Measurements from ENCODE around the gene KPNA6.
A peak's percentile ranks its signal among the peaks of the same experiment; 100 is the strongest.
"Not testable (repeated sequence)": the region's sequence is repeated elsewhere in the genome, so short reads cannot be mapped to it uniquely, and the experiment has no call there.

Gene KPNA6

DNA sequence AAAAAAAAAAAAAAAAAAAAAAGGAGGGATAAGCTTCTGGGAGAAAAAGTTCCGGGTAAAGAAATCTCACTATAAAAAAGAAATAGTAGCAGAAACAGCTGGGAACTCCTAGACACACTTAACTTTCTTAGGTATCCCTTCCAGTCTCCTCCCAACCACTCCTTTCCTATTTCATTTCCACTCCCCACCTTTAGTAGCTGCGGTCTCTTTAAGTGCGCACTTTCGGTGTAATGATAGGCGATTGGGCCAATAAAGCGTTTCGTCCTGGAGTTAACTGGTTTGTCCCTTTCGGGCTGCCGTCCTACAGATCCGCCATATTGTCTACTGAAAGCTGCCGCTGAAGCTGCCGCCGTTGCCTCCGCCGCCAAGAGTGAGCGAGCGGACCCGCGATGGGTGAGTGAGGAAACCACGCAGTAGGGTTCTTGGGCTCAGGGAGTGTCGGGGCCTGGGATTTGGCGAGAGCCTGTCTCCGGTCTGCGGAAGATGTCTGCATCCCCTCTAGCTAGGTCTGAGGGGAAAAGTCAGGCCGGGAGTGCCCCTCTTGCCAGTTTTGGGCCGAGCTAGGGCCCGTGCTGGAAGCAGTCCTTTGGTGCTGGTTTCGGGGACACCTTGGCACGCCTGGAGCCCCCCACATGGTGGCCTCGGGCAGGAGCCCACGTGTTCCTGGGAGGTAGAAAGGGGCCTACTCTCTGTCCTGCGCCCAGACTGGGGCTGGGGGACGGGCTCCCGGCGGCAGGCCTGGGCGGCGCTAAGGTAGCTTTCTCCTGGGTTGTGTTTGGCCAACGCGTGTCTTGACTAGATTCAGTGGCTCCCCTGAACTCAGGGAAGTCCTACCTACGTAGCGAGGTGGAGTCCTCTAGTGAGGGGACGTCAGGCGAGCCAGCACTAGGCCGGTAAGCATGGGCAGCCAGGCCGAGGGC, at the start of gene KPNA6:
Gene KPNA6, plus strand, starts transcription at position 315 of the 920 bp plus-strand sequence. Its CDS starts 75 bp downstream, at position 390.
- peak; percentile 84 for DNase-seq

DNA sequence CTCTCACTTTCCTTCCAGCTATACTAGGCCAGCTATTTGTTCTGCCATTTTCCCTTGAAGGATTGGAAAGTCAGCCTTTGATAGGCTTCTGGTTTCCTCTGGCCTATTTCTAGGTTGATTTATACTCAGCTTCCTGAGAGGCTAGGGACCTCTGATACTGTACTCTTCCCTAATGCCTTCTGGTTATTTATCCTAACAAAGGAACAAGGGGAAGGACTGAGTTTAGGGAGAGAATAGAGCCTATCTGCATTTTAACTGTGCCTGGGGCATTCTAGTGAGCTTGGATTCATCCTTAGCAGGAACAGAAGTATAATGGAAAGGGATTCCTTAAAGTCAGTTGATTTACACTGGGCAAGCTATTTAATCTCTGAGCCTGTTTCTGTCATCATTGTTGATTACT, 46.9 kb upstream of the KPNA6 start:
- DNase-seq: no peak

DNA sequence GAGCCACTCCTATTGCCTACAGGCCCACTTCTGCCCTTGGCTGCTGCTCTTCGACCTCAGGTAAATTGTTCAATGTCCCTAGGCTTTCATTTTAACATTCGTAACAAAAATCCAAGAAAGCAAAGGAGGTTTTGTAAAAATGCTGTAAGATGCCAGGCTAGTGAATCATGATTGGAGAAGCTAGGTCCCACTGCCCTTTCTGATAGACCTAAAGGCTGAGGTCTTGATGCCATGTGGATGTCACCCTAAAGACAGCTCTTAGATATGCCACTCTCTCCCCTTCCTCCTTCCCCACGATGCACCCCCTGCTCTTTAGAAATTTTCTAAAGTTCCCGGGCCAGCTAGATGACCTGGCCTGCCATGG, 45.0 kb upstream of the KPNA6 start:
- no peak for DNase-seq

DNA sequence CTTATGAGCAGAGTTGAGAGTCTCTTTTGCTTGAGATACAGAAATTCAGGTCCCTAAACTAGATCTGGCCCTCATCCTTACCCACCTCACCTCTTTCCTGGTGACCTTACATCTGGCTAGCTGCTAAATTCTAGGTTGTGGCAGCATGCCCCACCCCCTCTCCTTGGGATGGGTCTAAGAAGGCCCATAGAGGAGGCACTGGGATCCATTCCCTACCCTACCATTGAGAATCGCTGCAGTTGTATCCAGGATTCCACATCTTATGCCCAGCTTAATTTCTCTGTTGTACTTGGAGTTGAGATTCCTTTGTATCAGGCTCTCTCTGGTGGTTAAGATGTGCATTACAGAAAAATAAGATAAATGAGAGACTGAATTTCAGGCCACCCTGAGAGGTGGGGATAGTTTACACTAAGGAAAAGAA, 44.6 kb upstream of the KPNA6 start:
- DNase-seq: peak; percentile 26

DNA sequence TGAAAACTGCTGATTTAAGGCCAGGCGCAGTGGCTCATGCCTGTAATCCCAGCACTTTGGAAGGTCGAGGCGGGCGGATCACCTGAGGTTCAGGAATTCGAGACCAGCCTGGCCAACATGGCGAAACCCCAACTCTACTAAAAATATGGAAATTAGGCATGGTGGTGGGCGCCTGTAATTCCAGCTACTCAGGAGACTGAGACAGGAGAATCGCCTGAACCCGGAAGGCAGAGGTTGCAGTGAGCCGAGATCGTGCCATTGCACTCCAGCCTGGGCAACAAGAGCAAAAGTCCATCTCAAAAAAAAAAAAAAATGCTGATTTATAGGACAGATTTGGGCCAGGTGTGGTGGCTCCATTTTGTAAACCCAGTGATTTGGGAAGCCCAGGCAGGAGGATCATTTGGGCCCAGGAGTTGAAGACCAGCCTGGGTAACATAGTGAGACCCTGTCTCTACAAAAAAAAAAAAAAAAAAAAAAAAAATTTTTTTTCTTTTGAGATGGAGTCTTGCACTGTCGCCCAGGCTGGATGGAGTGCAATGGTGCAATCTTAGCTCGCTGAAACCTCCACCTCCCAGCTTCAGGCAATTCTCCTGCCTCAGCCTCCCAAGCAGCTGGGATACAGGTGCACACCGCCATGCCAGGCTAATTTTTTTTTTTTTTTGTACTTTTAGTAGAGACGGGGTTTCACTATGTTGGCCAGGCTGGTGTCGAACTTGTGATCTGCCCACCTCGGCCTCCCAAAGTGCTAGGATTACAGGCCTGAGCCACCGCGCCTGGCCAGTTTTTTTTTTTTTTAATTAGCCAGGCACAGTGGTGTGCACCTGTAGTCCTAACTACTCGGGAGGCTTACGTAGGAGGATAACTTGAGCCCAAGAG, 42.0 kb upstream of the KPNA6 start:
- DNase-seq: not testable (repeated sequence)

DNA sequence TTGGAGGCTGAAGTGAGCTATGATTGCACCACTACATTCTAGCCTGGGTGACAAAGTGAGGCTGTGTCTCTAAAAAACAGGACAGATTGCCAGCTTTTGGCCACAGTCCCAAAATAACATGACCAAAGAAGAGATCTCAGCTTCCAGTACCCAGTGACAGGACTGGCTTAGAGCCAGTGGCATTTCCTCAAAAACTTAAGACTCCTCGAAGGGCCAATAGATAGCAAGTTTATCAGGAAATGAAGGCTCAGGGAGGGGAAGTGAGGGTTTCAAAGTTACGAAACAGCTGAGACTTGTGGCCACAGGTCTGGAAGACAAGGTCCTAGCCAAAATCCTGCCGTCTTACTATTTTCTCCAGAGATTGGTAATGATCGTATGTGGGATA, 41.4 kb upstream of the KPNA6 start:
- no peak for DNase-seq

DNA sequence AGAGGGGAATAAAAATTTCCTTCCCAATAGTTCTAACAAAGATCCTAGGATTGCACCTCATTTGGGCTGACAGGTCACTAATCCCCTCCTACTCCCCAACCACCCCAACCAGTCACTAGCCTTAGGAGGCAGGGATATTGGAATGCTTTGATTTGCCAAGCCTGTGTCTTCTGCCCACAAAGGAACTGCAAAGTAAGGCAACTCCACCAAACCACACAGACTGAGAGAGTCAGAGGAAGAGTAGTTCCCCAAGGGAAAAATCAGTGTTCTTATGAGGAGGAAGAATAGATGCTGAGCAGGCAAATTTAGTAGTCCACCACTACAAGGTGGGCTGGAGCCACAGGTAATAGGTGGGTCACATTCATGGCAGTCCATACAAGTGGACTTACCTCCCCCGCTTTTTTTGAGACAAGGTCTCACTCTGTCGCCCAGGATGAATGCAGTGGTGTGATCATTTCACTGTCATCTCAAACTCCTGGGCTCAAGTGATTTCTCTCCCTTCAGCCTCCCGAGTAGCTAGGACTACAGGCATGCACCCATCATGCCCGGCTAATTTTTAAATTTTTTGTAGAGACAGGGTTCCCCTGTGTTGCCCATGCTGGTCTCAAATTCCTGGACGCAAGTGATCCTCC, 38.8 kb upstream of the KPNA6 start:
- no peak for DNase-seq

DNA sequence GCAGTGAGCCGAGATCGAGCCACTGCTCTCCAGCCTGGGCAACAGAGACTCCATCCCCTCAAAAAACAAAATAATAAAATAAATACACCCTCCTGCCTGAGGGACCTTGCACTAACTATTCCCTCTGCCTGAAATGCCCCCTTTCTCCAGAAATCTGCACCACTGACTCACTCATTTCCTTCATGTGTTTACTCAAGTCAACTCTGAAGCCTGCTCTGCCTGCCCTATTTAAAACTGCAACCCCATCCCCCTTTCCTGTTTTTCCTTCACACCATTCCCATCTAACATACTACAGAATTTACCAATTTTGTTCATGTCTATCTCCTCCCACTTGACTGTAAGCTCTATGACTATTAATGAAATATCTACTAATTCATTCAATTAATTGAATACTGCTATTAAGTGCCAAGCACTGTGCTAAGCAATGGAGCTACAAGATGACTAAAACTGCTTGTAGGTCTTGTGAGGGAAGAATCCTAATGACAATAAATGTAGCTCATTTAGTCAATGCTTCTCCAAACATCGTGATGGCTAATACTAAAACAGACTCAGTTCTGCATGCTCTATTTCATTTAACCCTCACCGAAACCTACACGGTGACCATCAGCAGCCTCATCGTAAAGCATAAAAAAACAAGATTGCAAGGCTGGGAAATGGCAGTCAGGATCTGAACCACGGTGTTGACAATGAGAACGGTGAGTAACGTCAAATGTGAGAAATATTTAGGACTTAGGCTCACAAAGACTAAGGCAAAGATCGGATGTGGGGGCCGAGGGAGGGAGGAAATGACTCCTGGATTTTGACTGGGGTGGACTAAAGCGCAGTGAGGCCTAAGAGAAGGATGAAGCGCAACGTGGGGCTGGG, 35.9 kb upstream of the KPNA6 start:
- DNase-seq: peak; percentile 51

DNA sequence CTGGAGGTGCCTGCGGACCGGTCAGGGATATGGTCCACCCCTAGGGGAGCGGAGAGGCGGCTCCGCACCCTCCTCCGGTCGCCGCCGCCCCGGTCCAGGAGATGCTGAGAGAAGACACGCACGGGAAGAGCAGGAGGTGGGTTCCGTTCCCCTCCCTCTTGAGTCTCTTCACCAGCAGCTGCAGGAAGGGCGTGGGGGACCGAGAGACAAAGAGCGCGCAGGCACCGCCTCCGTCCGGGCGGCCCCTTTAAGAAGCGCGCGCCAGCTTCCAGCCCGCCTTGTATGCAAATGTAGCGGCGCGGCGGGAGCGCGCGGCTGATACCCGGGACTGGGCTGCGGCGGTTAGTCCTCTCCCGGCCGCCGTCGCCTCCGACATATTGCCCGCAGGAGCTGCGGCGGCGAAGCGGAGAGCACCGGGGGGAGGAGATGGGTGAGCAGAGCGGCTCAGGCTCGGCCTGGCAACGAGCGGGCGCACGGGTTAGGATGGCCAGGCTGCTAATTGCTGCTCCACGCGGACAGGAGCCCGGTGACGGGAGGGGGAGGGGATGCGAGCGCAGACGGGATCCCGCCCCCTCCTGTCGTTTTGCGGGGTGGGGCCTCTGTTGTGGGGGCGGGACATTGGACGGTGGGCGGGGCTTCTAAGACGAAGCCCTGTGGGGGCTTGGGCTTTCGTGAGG, 35.1 kb upstream of the KPNA6 start, which contains the start of gene TMEM39B:
Gene TMEM39B, plus strand, starts transcription at position 318 of the 677 bp plus-strand sequence. Its CDS starts 109 bp downstream, at position 427.
- peak; percentile 81 for DNase-seq

DNA sequence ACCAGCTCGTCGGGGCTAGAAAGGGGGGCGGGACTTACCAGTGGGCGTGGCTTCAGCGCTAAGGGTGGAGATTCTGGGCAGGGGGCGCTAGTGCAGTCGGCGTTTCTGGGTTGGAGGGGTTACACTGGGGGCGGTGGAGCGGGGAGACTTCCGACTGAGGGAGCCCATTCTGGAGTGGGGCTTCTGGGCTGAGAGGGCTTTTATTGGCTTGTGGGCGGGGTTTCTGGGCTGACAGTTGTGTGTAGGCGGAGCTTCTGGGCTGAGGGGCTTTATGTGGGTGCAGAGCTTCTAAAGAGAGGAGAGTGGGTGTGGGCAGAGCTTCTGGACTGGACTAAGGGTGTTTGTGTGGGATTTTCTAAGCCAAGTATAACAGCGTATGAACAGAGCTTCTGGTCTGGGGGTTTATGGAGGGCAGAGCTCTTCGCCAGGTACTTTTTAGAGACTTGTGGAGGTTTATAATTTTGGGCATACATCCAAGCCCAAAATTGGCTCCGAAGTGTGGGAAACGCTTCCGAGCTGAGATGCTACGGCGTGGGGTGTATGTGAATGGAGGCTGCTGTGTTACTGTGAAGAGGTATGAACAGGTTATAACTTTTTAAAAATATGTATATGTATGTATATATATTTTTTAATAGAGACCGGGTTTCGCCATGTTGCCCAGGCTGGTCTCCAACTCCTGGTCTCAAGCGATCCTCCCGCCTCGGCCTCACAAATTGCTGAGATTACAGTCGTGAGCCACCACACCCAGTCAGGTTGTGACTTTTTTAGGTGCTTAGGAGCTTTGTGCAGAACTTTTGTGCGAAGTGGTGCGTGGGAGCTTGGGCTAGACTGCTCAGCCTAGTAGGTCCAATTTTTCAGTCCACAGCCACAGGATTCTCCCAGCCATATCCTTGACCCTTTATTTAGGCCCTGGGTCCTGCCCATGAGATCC, 34.3 kb upstream of the KPNA6 start:
- peak; percentile 56 for DNase-seq

DNA sequence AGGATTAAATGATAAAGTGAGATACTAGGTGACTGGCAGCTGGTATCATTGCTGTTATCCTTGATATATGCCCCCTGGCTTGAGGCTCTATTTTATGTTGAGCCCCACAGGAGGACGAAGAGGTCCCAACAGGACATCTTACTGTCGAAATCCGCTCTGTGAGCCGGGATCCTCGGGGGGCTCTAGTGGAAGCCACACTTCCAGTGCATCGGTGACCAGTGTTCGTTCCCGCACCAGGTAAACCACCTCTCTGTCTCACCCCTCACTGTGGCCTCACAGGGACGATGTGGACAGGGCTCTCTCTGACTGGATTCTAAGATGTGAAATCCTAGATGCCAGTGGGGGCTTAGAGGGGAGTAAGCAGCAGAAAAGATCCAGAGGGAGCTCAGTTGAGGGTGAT, 33.0 kb upstream of the KPNA6 start:
- no peak for DNase-seq

DNA sequence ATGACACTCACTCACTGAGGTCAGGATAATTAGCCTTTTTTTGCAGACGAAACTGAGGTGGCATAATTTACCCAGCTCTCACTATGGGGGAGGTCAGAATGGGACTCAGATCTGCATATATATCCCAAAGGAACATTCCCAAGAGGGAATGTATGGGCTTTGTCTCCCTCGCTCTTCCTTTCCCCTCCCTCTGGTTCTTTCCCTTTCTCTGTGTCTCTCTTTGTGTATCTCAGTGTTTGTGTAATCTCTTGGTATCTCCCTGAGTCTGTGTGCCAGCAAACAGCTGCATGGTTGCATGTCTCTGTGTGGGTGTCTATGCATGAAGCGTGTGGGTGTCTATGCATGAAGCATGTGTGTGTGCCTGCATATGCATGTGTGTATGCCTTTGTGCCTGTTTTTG, 30.4 kb upstream of the KPNA6 start:
- DNase-seq: no peak

DNA sequence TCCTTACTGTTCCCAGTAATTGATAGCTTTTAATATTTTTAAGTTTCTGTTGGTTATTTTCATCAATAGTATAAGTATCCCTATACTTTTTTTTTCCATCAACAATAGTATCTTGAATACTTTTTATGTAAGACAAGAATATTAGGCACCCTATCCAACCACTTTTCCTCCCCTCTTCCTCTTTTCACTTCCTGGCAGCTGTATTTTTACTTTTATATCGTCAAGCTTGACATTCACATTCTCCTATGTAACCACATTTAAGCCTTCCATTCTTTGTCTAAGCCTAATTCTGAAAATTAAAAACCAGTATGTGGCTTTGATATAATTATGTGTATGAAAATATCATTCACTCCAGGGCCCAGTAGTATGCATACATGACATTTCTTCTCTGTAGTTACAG, 25.8 kb upstream of the KPNA6 start:
- no peak for DNase-seq

DNA sequence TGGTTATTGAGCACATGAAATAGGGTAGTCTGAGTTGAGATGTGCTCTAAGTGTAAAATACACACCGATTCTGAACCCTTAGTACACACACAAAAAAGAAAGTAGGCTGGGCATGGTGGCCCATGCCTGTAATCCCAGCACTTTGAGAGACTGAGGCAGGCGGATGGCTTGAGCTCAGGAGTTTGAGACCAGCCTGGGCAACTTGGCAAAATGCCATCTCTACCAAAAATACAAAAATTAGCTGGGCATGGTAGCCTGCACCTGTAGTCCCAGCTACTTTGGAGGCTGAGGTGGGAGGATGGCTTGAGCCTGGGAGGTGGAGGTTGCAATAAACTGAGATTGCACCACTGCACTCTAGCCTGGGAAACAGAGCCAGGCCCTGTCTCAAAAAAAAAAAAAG, 21.5 kb upstream of the KPNA6 start:
- not testable (repeated sequence) for DNase-seq

DNA sequence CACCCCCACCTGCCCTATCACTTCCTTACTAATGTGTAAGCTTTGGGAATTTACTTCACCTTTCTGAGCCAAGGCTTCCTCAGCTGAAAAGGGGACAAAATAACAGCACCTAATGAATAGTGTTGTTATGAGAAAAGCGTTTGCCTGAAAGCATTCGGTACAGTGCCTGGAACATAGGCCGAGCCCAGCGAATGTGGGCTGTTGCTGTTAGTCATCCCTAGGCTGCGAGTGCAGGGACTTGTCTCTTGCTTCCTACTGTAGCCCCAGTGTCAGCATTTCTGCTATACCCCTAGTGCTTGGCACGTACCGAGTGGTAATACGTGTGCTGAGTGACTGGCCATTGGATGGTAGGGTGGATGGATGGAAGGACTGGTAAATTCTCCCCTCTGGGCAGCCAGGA, 16.7 kb upstream of the KPNA6 start:
- no peak for DNase-seq

DNA sequence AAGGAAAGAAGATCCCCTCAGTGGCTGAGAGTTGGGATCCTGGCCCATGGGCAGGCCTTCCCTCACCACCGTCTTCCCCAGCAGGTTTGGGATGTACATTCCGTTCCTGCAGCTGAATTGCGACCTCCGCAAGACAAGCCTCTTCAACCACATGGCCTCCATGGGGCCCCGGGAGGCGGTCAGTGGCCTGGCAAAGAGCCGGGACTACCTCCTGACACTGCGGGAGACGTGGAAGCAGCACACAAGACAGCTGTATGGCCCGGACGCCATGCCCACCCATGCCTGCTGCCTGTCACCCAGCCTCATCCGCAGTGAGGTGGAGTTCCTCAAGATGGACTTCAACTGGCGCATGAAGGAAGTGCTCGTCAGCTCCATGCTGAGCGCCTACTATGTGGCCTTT, 16.3 kb upstream of the KPNA6 start:
- DNase-seq: no peak

DNA sequence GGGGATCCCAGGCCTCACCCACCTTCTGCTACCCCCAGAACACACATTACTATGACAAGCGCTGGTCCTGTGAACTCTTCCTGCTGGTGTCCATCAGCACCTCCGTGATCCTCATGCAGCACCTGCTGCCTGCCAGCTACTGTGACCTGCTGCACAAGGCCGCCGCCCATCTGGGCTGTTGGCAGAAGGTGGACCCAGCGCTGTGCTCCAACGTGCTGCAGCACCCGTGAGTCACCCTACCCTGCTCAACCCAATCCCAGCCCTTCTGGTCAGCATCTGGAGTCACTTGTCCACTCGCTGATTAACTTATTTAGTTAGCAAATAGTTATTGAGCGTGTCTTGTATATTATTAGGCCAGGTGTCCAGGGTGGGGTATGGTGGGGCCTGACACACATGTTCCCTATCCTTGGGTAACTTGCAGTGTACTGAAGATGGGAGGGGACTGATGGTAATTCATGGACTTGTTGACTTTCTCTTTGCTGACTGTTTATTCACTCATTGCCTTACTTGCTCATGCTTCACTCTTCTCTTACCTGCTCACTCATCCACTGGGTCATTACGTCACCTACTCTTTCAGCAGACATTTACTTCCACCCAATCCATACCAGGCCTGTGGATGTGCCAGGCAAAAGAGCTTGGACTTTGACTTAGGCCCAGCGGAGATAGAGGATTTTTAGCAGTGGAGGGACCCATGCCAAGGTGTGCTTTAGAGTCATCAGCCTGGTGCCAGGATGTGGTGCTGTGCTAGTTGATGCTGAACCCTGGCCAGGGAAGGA, 12.9 kb upstream of the KPNA6 start:
- no peak for DNase-seq

DNA sequence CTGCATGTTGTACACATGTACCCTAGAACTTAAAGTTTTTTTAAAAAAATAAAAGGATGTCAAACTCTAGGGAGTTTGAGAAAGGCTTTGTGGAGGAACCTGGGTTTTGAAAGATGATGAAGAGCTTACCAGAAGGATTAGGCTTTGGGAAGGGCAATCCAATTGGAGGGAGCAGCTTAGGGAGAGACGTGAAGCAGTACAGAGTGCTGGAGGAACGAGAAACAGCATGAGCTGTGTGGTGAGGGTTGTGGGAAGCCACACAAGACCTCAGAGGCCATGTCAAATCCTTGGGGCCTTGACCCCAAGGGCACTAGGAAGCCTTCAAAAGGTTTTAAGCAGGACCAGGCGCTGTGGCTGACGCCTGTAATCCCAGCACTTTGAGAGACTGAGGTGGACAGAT, 8.4 kb upstream of the KPNA6 start:
- no peak for DNase-seq

DNA sequence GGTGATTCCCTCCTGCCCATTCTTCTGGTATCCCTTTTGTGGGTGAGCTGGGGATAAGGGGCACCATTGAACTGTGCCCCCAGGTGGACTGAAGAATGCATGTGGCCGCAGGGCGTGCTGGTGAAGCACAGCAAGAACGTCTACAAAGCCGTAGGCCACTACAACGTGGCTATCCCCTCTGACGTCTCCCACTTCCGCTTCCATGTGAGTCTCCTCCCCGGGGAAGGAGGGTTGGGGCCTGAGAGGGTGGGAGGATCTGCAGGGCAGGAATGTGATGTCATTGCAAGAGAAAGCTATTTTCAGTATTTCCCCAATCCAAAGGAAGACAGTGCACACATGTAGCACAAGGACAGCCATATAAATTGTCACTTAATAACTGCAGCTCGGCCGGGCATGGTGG, 7.5 kb upstream of the KPNA6 start:
- DNase-seq: no peak

Measured in NCI-H1417 treated with DMSO at 0.1 percent for 48 hours (cell line).